Mucosa of stomach (tissue), 1 donor: ENCODE results near the gene FGD4.

Experiments used
- H3K27me3 ChIP-seq: one replicate; pipeline ENCODE4 v1.7.0; 2013; ENCODE audit warnings: mild to moderate bottlenecking, low read length; ENCODE audit not compliant: control insufficient read depth, insufficient read depth
- H3K36me3 ChIP-seq: one replicate; pipeline ENCODE4 v1.7.0; 2013; ENCODE audit warnings: low read length; ENCODE audit not compliant: control insufficient read depth, insufficient read depth
- H3K4me1 ChIP-seq: one replicate; pipeline ENCODE4 v1.7.0; 2013; ENCODE audit warnings: mild to moderate bottlenecking, low read length; ENCODE audit not compliant: control insufficient read depth, insufficient read depth
- H3K4me3 ChIP-seq: one replicate; pipeline ENCODE4 v1.7.0; 2013; ENCODE audit warnings: low read length
- H3K9ac ChIP-seq: one replicate; pipeline ENCODE4 v1.7.0; 2013; ENCODE audit warnings: mild to moderate bottlenecking, low read length, moderate library complexity
- H3K9me3 ChIP-seq: one replicate; pipeline ENCODE4 v1.7.0; 2013; ENCODE audit warnings: mild to moderate bottlenecking, low read length, moderate library complexity; ENCODE audit not compliant: control insufficient read depth
- donor health status: Pancreatic carcinoma.

Gene FGD4

DNA sequence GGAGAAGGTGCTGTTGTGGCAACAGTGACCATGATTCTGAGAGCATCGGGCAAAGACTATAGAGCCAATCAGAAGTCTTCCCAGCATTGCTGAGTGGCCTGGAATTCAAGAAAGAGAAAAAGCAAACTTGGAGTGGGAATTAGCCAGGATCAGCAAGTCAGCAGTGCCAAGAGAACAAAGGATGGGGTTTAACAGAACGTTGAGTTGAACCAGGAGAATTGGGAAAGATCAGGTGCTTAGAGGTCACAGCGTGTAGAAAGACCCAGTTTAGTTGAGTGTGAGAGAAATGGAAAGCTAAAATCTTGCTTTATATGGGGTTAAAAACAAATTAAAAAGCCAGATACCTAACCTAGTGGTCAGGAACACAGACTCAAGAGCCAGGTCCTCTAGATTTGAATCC lies 189.2 kb downstream of the FGD4 start:
- H3K9me3 ChIP-seq, result no peaks in the 10 kb centered on the region
- peaks cover 4% of the 10 kb centered on the region for H3K36me3 ChIP-seq
- no peaks in the 10 kb centered on the region for H3K4me1 ChIP-seq
- no peaks in the 10 kb centered on the region for H3K27me3 ChIP-seq
- H3K9ac ChIP-seq, result no peak overlapping the region
- H3K4me3 ChIP-seq, result no peak overlapping the region

DNA sequence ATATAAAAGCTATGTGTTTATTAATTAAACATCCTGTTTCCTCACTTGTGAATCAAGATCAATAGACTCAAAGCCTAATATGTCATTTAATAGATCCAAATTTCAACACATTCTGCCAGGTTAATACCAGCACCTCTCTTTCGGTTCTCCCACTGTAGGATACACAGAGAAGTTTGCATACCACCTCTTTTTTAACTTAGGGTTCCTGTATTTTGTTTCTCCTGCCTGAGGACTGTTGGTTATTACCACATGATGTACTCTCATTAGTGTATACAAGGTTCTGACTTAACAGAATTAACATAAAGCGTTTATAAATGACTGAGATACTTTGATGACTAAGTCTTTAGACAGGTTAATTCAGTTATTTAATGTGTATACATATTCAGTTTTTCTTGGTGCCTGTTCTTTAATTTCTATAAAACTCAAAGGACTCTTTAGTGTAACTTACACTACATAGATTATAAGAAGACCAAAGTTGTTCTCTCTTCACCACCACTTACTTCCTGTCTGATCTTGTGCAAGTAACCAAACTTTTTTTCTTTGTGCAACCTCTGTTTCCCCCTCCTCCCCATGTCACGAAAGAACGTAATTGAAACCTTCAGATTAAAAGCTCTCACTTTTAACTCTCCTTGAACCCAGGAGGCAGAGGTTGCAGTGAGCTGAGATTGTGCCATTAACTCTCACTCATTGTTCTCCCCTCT lies 190.0 kb downstream of the FGD4 start:
- Histone ChIP-seq H3K4me3 (no peak overlapping the region), H3K36me3 (peaks cover 4% of the 10 kb centered on the region), H3K27me3 (no peaks in the 10 kb centered on the region), H3K9ac (no peak overlapping the region), H3K4me1 (no peaks in the 10 kb centered on the region), H3K9me3 (no peaks in the 10 kb centered on the region)

DNA sequence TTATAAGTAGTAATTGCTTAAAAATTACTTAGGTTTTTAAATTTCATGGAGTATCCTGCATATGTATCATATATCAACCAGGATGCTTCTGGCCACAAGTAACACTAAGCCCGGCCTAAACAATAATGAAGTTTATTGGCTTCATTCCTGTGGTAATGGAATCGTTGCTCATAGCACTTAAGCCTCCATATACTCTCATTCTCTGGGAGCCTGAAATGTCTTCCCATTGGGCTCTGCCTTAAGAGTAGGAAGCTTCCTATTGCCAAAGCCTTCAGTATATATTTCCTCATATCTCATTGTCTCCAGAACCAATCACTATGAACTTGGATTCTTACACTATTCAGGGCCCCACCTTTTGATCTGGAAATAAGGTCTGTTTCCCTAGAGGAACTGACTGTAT lies 195.9 kb downstream of the FGD4 start:
- Histone ChIP-seq H3K36me3 (peaks cover 4% of the 10 kb centered on the region), H3K4me1 (no peaks in the 10 kb centered on the region), H3K4me3 (no peak overlapping the region), H3K9ac (no peak overlapping the region), H3K9me3 (no peaks in the 10 kb centered on the region), H3K27me3 (no peaks in the 10 kb centered on the region)

DNA sequence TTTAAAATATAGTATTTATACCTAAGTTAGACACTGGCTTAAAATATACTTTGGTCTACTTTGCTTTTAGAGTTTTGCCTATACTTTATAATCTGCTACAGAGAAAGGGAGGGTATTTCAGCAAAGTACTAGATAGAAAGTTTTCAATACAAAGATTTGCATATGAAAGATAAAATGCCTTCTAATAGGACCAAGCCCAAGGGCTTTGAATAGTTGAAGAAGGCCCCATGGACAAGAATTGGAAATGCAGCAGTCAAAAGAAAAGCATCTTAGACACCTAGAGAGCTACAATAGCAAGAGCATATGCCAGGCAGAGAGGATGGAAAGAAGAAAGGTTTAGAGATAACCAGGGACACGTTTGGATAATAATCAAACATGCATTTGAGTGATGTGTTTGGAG lies 196.7 kb downstream of the FGD4 start:
- Histone ChIP-seq H3K4me3 (no peak overlapping the region), H3K9me3 (no peaks in the 10 kb centered on the region), H3K9ac (no peak overlapping the region), H3K27me3 (no peaks in the 10 kb centered on the region), H3K4me1 (no peaks in the 10 kb centered on the region), H3K36me3 (peaks cover 4% of the 10 kb centered on the region)

DNA sequence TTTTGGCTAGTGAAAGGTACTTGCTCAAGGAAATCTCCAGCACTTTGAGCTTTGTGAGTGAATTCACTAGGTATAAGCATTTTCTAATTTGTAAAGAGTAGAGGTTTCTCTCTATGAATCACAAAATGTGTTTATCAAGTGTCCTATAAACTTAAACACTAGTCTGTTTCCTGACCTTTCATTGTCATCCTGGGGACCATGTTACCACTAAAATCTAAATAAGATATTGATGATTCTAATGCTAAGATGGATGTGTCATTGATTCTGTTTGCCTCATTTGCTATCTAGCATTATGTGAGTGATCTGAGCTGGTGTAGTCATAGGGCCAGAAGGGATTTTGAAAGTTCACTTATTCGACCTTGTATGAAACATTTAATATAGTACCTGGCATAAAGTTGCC lies 199.3 kb downstream of the FGD4 start:
- Histone ChIP-seq H3K36me3 (peaks cover 9% of the 10 kb centered on the region), H3K4me1 (no peaks in the 10 kb centered on the region), H3K4me3 (no peak overlapping the region), H3K9me3 (no peaks in the 10 kb centered on the region), H3K9ac (no peak overlapping the region), H3K27me3 (no peaks in the 10 kb centered on the region)

DNA sequence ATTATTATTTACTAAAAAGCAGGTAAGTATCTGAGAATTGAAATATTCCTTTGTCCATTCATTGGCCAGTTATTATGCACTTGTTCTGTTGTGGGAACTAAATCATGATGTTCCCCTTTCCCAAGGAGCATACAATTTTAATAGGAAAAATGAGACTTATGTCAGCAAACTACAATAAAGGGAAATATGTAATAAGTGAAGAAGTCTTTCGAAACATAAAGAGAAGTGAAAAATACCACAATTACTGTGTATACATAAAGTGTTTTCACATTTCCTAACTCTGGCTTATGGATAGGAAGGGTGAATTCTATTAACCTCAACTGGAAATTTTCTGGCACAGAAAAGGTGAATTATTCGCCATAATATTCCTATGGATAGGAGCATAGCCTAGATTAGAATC lies 201.3 kb downstream of the FGD4 start:
- Histone ChIP-seq H3K4me3 (no peak overlapping the region), H3K36me3 (peaks cover 9% of the 10 kb centered on the region), H3K9ac (no peak overlapping the region), H3K4me1 (no peaks in the 10 kb centered on the region), H3K27me3 (no peaks in the 10 kb centered on the region), H3K9me3 (no peaks in the 10 kb centered on the region)

DNA sequence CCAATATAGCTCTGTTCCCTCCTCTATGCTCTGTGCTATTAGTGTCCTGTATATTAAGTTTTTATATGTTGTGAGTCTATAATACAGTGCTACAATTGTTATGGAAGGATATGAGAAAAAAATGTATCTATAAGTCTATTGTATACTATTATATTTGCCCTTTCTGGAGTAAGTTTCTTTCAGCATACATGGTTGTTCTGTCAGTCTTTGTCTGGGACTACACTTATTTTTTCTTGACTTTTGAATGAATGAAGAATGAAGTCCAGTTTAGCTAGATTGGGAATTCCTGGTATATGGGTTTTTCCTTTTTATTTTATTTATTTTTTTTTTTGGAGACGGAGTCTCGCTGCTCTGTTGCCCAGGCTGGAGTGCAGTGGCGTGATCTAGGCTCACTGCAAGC lies 203.7 kb downstream of the FGD4 start:
- H3K27me3 ChIP-seq, result no peaks in the 10 kb centered on the region
- H3K9ac ChIP-seq, result no peak overlapping the region
- H3K4me3 ChIP-seq, result no peak overlapping the region
- no peaks in the 10 kb centered on the region for H3K9me3 ChIP-seq
- H3K36me3 ChIP-seq, result peaks cover 9% of the 10 kb centered on the region
- H3K4me1 ChIP-seq, result no peaks in the 10 kb centered on the region

DNA sequence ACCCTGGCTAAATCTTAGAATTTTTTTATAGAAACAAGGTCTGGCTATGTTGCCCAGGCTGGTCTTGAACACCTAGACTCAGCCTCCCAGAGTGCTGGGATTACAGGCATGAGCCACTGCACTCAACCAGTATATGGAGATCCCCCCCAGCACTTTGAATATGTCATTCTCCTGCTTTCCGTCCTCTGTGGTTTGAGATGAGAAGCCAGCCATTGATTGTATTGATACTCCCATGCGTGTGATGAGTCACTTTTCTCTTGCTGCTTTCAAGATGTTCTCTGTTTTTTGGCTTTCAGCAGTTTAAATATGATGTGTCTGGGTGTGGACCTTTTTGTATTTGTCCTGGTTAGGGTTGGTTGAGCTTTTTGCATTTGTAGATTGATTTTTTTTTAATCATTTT lies 204.5 kb downstream of the FGD4 start:
- Histone ChIP-seq H3K9ac (no peak overlapping the region), H3K4me3 (no peak overlapping the region), H3K27me3 (no peaks in the 10 kb centered on the region), H3K4me1 (no peaks in the 10 kb centered on the region), H3K36me3 (peaks cover 9% of the 10 kb centered on the region), H3K9me3 (no peaks in the 10 kb centered on the region)

DNA sequence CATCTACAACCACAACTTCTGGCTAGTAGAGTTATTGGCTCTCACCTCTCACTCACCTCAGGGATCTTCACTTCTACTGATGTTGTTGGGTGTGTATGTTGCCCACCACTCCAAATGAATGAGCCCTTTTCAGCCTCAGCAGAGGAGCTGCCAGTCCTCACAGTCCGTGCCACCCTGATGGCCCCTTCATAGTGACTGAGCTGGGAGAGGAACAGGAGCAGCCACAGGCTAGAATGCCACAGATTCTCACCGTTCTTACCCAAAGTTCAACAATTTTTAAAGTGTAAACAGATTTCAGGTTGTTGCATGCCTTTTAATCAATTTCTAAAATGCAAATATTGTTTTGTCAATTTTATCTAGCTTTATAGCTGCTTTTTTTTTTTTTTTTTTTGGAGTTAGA lies 205.2 kb downstream of the FGD4 start:
- H3K4me3 ChIP-seq, result no peak overlapping the region
- no peaks in the 10 kb centered on the region for H3K4me1 ChIP-seq
- H3K27me3 ChIP-seq, result no peaks in the 10 kb centered on the region
- H3K9ac ChIP-seq, result no peak overlapping the region
- peaks cover 9% of the 10 kb centered on the region for H3K36me3 ChIP-seq
- H3K9me3 ChIP-seq, result no peaks in the 10 kb centered on the region

DNA sequence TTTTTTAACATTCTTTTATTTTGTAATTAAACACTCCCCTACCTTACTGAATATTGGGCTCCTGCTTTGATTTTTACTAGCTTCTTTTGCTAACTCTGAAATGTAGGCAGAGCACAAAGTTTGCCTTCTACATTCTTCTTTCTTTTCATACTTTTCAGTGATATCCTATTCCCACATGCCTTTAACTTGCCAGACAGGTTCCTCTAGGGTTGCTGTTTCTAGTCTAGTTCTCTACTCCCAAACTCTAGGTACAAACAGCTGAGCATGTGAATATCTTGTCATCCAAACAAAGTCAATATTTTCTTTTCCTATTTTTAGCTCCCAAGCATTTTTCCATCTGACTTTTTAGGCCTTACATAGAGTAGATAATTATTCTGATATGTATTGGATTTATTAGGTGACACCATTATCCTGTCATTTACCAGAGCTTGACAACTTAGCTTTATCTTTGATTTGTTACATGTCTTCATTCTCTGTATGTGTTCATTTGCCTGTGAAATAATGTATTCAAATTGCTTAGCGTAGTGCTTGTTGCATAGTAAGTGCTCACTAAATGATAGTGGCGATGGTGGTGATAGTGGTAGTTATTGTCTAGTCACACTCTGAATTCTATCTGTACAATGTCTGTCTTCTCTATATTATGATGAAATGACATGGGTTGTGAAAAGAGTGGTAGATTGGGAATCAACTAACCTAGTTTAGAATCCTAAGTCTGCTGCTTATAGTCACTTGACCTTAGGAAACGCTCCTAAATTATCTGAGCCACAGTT lies 206.2 kb downstream of the FGD4 start:
- no peak overlapping the region for H3K4me3 ChIP-seq
- no peak overlapping the region for H3K9ac ChIP-seq
- H3K4me1 ChIP-seq, result no peaks in the 10 kb centered on the region
- H3K27me3 ChIP-seq, result no peaks in the 10 kb centered on the region
- peaks cover 9% of the 10 kb centered on the region for H3K36me3 ChIP-seq
- H3K9me3 ChIP-seq, result no peaks in the 10 kb centered on the region

DNA sequence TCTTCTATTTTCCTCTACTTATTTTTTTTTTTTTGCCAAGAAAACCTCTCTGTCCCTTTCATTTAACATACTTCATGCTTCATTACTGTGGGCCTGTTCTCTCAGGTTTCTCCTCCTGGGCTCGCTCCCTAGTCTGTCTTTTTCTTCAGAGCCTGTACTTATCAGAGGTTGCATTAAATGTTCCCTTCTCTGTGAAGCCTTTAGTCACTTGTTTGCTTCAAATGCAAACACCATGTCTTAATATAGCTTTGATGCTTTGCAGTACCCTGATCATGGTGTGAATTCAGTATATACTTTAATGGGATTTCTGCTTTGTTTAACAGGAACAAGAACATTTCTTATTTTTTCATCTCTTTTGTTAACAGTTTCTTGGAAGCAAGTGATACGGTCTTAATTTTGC lies 207.1 kb downstream of the FGD4 start:
- no peak overlapping the region for H3K9ac ChIP-seq
- peaks cover 7% of the 10 kb centered on the region for H3K36me3 ChIP-seq
- H3K4me1 ChIP-seq, result no peaks in the 10 kb centered on the region
- H3K9me3 ChIP-seq, result no peaks in the 10 kb centered on the region
- H3K27me3 ChIP-seq, result no peaks in the 10 kb centered on the region
- no peak overlapping the region for H3K4me3 ChIP-seq

DNA sequence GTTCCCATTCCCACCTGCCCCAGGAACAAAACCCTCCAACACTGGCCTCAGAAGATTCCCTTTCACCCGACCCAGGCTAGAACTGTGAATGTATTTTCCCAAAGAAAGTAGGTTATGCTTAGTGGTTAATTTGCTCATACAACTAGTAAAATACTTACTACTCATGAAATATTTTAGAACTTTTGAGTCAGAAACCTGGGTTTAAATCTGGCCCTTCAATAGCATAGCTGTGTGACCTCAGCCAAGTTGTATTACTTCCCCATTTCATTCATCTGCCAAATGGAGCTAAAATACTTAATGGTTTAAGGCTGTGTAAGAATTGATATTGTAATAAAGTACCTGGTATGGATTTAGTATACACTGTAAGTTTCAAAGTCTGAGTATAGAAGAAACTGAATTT lies 210.6 kb downstream of the FGD4 start:
- Histone ChIP-seq H3K27me3 (no peaks in the 10 kb centered on the region), H3K36me3 (peaks cover 6% of the 10 kb centered on the region), H3K9ac (no peak overlapping the region), H3K9me3 (no peaks in the 10 kb centered on the region), H3K4me1 (no peaks in the 10 kb centered on the region), H3K4me3 (no peak overlapping the region)
